T-helper 2 cell (primary cell): Measurements from ENCODE around the gene HMCN1.

Source experiments
- DNase-seq, 5 experiments: peaks; one replicate each; pipeline versions ENCODE4 v3.0.0 to v3.0.0-alpha.2; 2012 to 2022

HMCN1 gene

GRCh38 chr1:185917646-185918045 lies 183.5 kb downstream of the HMCN1 start:
- DNase-seq, result no peak

- DNase-seq, result no peak
Observed at GRCh38 chr1:185920602-185921001, 186.4 kb downstream of the HMCN1 start.

DNA sequence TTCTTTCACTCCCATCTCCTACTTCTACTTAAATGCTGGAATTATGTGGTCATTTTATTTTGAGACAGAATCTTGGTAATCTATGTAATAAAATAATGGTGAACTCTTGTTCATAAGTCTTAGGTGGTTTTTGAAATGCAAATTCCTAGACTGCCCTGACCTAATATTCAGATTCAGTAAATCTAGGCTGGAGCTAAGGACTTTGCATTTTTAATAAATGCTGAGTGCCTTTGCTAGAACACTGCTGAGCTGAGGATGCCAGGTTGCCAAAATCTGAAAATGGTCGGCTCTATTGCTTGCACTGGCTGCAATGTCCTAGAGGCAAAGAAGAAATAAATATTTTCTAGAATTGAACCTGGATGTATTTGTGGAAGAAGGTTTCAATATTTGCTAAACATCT lies 187.4 kb downstream of the HMCN1 start:
- no peak for DNase-seq

DNA sequence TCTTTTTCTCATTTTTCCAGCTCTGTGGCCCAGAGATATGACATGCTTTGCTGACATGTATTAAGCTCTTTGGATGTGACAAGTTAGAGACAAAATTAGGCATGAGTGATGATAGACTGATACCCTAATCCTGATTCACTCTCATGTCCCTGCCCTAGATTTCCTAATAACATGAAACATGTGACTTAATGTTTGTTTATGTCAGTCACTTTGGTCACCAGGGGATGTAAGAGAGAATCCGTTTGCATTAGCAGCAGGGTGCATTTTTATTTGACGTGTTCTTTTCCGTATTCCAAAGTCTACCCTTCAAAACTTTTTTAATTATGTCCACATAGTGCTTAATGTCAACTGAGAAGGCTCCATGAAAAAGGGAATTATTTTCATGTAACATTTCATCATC lies 192.4 kb downstream of the HMCN1 start:
- DNase-seq, result no peak

- no peak for DNase-seq
Observed at GRCh38 chr1:185929776-185930175, 195.6 kb downstream of the HMCN1 start.

DNA sequence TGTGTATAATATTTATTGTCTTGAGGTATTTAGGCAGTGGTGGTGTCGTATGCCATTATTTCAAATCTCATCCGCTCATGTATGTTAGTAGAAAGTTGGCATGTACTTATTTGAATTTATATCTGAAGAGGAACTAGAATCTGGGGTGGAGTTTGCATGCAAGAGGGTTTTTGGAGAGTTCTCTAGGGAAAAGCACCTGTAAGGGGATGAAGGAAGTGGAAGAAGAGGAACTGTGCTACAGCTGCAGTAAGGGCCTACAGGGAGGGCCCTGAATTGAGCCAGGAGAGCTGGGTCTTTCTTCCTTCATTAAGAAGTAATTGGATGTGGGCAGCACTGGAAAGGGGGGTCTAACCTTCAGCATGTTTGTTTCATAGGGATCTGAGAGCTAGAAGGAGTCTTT lies 197.2 kb downstream of the HMCN1 start:
- DNase-seq, result no peak

DNA sequence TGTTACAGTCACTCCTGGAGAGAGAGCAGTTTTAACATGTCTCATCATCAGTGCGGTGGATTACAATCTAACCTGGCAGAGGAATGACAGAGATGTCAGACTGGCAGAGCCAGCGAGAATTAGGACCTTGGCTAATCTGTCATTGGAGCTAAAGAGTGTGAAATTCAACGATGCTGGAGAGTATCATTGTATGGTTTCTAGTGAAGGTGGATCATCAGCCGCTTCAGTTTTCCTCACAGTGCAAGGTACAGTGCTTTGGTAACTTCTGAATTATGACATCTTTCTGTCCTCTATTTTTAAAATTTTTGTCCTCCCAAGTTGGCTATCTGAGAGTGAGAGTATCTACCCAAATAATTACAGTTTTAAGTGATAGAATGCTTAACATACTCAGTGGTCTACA lies 199.4 kb downstream of the HMCN1 start:
- DNase-seq, result no peak

DNA sequence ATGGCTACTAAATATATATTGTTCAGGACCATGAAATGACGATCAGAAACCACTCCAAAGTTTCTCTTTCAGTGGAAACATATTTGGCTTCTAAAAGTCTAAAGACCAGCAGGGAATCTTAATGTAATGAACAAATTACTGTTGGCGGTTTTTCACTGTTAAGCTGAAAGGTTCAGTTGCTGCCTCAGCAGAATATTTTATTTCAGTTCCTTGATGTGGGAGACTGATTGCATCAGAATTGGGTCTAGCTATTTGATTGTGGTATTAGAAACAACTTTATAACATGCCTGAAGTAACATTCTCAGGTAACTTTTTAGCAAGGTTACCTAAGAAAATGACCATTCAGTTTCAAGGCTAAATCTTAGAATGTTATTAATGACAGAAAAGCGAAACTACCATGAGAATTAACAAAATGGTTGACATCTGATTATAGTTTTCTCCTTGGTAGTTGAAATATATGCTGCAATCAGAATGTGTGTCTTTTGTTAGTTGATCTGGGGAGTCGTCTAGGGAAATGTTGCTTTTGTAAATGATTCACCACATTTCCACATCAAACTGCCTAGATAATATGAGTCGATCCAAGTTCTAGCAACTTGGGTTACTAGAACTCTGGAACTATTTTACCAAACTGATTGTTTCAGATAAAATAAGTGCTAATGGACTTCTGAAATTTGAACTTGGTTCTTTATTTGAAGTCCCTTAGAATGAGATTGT lies 200.4 kb downstream of the HMCN1 start:
- no peak for DNase-seq

DNA sequence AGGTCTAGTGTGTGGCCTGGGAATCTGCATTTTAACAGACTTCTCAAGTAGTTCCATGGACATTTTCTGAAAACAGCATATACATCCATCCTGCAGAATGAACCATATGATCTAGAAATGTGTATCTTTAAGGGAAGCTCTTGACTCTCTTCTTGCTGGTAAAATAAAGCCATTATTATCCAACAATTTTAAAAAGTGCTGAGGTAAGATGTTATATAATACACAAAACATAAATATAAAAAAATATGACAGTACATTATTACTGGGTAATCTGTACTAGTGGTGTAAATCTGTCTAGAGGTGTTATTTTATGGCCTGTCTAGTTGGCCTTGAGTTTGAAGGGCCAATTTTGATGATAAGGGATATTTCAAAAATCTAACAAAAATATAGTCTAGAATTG lies 201.2 kb downstream of the HMCN1 start:
- no peak for DNase-seq

- no peak for DNase-seq
Observed at GRCh38 chr1:185936641-185937040, 202.4 kb downstream of the HMCN1 start.

DNA sequence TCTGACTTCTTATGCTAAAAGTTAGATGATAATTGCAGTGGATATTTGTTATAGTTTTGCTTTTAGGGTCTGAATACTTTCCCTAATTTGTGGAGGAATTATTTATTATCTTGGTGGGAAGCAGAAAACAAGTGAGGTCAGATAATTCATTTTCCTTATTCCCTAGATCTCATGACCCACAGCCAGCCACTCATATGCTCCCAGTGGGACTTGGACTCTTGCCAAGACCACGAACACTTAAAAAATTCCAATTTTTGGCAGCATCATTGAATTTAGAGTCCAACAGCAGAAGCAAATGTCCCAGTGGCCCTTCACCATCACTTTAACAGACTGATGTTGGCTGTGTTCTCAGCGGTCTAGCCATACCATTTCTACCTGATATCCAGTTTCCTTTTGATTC lies 204.2 kb downstream of the HMCN1 start:
- no peak for DNase-seq

GRCh38 chr1:185939142-185939541 lies 205.0 kb downstream of the HMCN1 start:
- no peak for DNase-seq

DNA sequence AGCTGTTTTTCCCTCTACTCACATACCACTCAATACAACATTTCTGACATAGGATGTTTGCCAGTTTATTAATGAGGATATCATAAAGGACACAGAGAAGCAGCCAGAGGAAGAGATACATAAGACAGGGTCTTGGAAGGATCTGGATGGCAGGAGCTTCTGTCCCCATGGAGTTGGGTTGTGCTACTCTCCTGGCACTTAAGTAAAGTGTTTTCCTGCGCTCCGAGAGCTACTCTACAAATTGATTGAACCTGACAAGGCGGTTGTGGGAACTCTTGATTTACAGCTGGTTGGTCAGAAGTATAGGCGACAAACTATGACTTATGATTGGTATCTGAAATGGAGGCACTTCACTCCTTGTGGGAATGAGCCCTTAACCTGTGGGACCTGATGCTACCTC lies 208.8 kb downstream of the HMCN1 start:
- no peak for DNase-seq

DNA sequence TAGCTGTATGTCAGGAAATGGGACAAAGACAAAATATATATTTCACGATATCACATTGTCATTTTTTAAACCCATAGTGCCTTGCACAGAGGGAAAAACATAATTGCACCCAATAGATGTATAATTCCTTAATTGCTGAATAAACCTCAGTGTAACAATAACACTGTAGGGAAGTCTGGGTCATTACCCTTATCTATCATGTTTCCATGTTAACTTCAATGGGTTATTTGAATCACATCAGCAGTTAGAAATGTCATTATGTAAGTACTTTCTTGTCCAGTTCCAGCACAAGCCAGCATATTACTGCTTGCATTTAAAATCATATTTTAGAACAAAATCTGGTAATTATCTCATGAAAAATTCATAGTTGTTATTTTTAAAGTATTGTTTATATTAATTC lies 222.7 kb downstream of the HMCN1 start:
- no peak for DNase-seq

GRCh38 chr1:185957441-185958363 lies 223.5 kb downstream of the HMCN1 start:
- DNase-seq, result no peak

DNA sequence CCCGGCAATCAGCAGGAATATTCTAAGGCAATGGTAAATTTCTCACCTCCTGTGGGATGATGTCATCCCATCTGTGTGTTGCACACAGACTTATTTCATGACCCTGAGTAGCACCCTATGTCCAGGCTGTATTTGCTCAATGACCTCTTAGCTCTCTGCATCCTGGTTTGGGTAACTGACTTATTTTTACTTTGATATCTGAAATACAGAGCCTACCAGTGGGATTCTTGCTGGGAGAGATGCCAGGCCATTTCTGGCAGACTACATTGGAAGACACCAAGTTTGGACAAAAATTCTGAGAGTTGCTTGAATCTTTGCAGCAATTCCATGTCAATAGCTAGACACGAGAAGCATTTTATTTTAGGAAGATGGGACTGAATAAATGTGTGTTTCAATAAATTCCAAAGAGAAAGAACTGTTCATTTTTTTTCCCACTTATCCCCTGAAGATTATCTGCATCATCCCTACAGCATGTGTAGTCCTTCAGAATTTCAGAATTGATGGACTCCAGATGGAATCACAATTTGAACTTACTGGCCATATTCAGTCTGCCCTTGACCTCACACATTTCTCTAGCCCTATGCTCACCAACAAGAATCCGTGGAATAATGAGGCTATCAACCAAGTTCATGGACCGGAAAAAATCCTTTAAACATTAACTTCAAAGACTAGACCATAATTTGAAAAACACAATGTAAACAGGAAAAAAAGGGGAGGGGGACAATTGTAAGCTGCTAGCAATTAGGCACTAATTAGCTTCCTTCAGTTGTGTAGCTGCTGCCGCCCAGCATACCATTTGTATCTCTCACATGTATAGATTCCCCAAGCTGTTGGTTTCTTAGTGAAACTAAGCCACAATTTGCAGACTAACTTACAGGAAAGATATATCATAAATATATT lies 226.5 kb downstream of the HMCN1 start:
- DNase-seq, result no peak

DNA sequence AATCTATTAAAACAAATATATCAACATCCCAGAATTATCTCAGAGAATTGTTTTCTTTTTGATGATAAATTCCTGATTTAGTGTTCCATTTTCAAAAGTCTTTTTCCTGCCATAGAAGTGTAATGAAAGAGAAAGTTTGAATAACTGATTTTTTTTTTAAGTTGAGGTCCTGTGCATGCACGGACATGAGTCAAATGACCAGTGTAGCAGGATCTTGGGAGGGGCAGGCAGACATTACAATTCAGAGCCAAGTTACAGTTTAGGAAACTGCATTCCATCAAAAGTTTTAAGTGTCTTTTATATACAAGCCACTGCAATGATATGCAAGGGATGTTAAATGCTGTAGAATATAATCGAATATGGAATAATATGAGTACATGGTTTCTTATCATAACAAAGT lies 227.5 kb downstream of the HMCN1 start:
- DNase-seq, result no peak

GRCh38 chr1:185964946-185965345 lies 230.8 kb downstream of the HMCN1 start:
- DNase-seq, result no peak

DNA sequence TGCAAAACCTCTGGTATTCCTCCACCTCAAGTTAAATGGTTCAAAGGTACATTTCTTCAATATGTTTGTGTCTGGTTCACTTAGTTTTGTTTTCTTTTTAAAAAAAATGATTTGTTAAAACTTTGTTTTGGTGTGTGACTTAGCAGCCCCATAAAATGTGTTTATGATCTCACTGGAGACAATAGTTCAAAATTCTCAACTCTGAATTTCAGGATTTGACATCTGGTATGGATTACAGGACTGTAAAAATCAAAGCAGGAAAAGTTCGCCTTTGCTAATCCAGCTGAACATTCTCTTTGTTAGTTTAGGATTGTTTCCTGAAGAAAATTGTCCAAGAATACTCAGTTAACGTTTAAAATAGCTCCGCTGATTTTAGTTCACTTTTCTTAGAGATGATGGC lies 231.7 kb downstream of the HMCN1 start:
- no peak for DNase-seq

DNA sequence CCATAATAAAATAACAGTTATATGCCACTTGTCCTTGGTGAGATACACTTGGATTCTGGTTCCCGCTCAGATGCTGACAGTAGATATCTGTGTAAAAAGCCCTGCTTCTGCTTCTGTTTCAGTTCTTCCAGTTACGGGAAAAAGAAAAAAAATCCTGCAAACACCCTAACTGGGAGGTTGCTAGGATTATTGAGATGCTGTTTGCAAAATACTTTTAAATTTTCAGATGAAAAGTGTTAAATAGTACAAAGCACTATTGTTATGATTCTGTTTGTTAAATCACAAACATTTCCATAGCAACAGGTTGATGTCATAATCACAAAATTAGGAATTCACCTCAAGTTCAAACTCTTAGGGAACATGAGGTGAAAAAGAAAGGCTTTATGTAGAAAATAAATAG lies 232.3 kb downstream of the HMCN1 start:
- no peak for DNase-seq

GRCh38 chr1:185969028-185969427 lies 234.8 kb downstream of the HMCN1 start:
- no peak for DNase-seq

- DNase-seq, result no peak
Observed at GRCh38 chr1:185969524-185969991, 235.4 kb downstream of the HMCN1 start.

DNA sequence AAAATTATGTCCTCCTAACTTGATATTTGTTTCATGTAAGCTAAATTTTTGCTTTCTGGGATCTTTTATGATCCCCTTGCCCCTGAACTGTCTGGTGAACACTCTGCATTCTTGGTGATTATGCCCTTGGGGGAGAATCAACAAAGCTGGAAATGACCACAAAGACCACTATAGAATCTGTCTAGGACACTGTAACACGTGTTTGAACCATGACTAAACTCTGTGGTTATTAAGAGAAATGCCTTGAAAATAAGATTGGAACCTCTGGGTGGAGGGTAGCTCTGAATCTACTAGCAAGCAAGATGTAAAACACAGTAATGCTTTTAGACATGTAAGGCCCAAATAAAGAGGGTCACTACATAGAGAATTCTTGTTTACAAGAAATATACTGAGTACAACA lies 237.5 kb downstream of the HMCN1 start:
- DNase-seq, result no peak
